ENCODE data around the gene EFCAB12.
"Not testable (repeated sequence)": the region's sequence is repeated elsewhere in the genome, so short reads cannot be mapped to it uniquely, and the experiment has no call there.

- TF ChIP-seq EZH2 (IDR thresholded peaks at IDR 0.05; ENCODE audit: borderline replicate concordance); CTCF (IDR thresholded peaks at IDR 0.05; ENCODE audit: poor library complexity): not testable (repeated sequence)
Observed at GRCh38 chr3:129385507-129385906, 42.9 kb downstream of the EFCAB12 start.
